Heart right ventricle (tissue), 16 donors: ENCODE measurements around the gene UPK3A. TPM values are rescaled to one million over a fixed set of nuclear protein-coding genes. Genes with fewer than 3 reads are reported as not detected.

ENCODE experiments used
- ATAC-seq, 8 donors: fragments of 200-7000 bp; cut with Tn5 transposase; one replicate each; pipeline ENCODE4 v1.9.1; 2020; ENCODE audit warnings: mild to moderate bottlenecking in 8 of 8, moderate library complexity in 8 of 8, moderate number of reproducible peaks in 1 of 8
- DNase-seq, 2 donors: peaks; one replicate each; pipeline ENCODE4 v3.0.0-alpha.2; 2020
- H3K27ac ChIP-seq, 10 donors: fragments of 200-600 bp; sonication (generic) in 2 of 10; one replicate each; pipeline versions ENCODE4 v1.5.0 to v1.8.0; 2020 to 2022; ENCODE audit warnings: mild to moderate bottlenecking in 3 of 10
- H3K27me3 ChIP-seq, 7 donors: fragments of 200-600 bp; one replicate each; pipeline ENCODE4 v1.8.0; 2021 to 2022; ENCODE audit warnings: mild to moderate bottlenecking in 2 of 7
- H3K36me3 ChIP-seq, 9 donors: fragments of 200-600 bp; sonication (generic) in 1 of 9; one replicate each; pipeline versions ENCODE4 v1.5.0 to v1.8.0; 2020 to 2022; ENCODE audit warnings: mild to moderate bottlenecking in 2 of 9
- H3K4me1 ChIP-seq, 9 donors: fragments of 200-600 bp; sonication (generic) in 1 of 9; one replicate each; pipeline versions ENCODE4 v1.5.0 to v1.8.0; 2020 to 2022; ENCODE audit warnings: mild to moderate bottlenecking in 4 of 9
- H3K4me3 ChIP-seq, 10 donors: fragments of 200-600 bp; sonication (generic) in 2 of 10; one replicate each; pipeline versions ENCODE4 v1.5.0 to v1.8.0; 2020 to 2022; ENCODE audit warnings: mild to moderate bottlenecking in 7 of 10, moderate library complexity in 2 of 10
- H3K9me3 ChIP-seq, 11 donors: fragments of 200-600 bp in 10 of 11; sonication (generic) in 2 of 11; one replicate each; pipeline versions ENCODE4 v1.5.0 to v1.8.0; 2013 to 2022; ENCODE audit warnings: mild to moderate bottlenecking in 2 of 11, control low read depth in 1 of 11, moderate library complexity in 1 of 11
- WGBS, 2 donors: extraction: QIAGEN DNeasy Blood & Tissue Kit; methylation state at CpG; one replicate each; pipeline ENCODE4 v1.1.7; 2013; ENCODE audit warnings: inconsistent platforms in 1 of 2; 5-methylcytosine and 5-hydroxymethylcytosine counted together
- intact Hi-C, 10 donors: fragments of 100-400 bp; cut with DNase I; formaldehyde crosslinking; loops; one replicate each; pipeline versions ENCODE4 v1.11.1 to v1.14.2; 2022
- polyA plus RNA-seq, 2 donors: library from polyadenylated mRNA; stranded (reverse); fragments of 200-250 nt; gene quantifications; one replicate each; pipeline ENCODE4 v1.2.3, GENCODE V29; 2013
- total RNA-seq, 10 donors: library from RNA; stranded (reverse); fragmentation: NEBNext Ultra II Directional in 3 of 10; extraction: Animal tissue kit (Norgen Biotek cat#: 25700) in 3 of 10; gene quantifications; one replicate each; pipeline versions ENCODE4 v1.2.1 to v1.2.4, GENCODE V29; 2021 to 2023
- TF ChIP-seq, protein P1 (sequence below), 9 donors: fragments of 200-600 bp; sonication (generic) in 2 of 9; IDR thresholded peaks; one replicate each; pipeline versions ENCODE4 v1.5.0 to v1.8.0; 2021 to 2022; ENCODE audit warnings: antibody characterized with exemption in 9 of 9, mild to moderate bottlenecking in 5 of 9, moderate library complexity in 1 of 9
- donor health status: Arrhythmogenic right ventricular cardiomyopathy.
- donor health status: ischemic (EF 13 %, LVEDD 7.1; RV severe dilation, severe dysfunction).
- donor health status: healthy with polysubstance abuse.
- donor health status: DM: no; HTN: yes; CAD: no.
- donor health status: DM: no; HTN: no; CAD: no.
- donor health status: ischemic (EF 25% LVEDD 6.9; RV normal size, moderate dysfunction).
- donor health status: ischemic (EF 25% LVEDD 5.7; RV mildly dilated, moderate dysfunction).
- donor health status: healthy.
- donor health status: DM: yes; HTN: yes; CAD: no.
- donor health status: Ischemic cardiomyopathy.
- donor health status: ischemic (EF 35%, LVEDD 5.7; RV mildly dilated, moderate dysfunction).
- donor health status: nonischemic (EF 11% LVEDD 7.7; RV severe dilation, severe dysfunction).
- donor health status: DM: yes; HTN: yes; CAD: no.
- donor health status: PGD.
- donor health status: ischemic (EF 29% LVEDD 5.4; RV normal size, mild dysfunction).
- donor health status: nonischemic (EF 23%, LVEDD 6.1; RV moderate dilation, normal function).

Gene UPK3A
- total and polyA plus RNA-seq, 12 donors = 0.48 TPM; not detected in 11

DNA sequence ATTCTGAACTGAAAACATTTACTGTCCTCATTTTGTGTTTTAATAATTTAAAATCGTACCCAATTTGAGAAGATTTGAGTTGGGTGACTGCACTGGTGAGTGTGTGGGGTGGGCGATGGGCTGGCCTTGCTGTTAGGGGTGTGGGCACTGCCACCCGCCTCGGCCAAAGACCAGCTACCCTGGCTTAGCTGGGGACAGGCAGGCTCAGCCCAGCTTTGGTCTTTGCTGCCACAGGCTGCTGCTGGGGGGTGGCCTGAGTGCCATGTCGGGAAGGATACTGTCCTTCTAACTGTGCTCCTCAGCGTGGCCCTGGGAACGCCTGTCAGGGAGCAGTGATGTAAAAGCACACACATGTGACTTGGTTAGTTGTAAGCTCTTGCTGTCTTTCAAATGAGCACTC lies 47.3 kb downstream of the UPK3A start:
- no peaks in the 10 kb centered on the region for H3K9me3 ChIP-seq
- ATAC-seq (no peak), DNase-seq (no peak)
- H3K4me3 ChIP-seq = no peak overlapping the region
- TF ChIP-seq, protein P1, sequence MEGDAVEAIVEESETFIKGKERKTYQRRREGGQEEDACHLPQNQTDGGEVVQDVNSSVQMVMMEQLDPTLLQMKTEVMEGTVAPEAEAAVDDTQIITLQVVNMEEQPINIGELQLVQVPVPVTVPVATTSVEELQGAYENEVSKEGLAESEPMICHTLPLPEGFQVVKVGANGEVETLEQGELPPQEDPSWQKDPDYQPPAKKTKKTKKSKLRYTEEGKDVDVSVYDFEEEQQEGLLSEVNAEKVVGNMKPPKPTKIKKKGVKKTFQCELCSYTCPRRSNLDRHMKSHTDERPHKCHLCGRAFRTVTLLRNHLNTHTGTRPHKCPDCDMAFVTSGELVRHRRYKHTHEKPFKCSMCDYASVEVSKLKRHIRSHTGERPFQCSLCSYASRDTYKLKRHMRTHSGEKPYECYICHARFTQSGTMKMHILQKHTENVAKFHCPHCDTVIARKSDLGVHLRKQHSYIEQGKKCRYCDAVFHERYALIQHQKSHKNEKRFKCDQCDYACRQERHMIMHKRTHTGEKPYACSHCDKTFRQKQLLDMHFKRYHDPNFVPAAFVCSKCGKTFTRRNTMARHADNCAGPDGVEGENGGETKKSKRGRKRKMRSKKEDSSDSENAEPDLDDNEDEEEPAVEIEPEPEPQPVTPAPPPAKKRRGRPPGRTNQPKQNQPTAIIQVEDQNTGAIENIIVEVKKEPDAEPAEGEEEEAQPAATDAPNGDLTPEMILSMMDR (IDR thresholded peaks at IDR 0.05) = no peak
- H3K4me1 ChIP-seq = peaks cover 3 to 58% (median 37%) of the 10 kb centered on the region in 9 donors
- H3K27ac ChIP-seq = no peak overlapping the region
- peaks cover 0 to 93% (median 4%) of the 10 kb centered on the region in 9 donors for H3K36me3 ChIP-seq
- 94% methylated on average over 7 of the region's 7 CpGs for WGBS, 2 donors
- no peaks in the 10 kb centered on the region for H3K27me3 ChIP-seq
- intact Hi-C loops = loop anchor here in 1 of 10 donors (10.0 kb wide), 1 partner anchor 57 kb away; no protein-coding TSS in a partner anchor

DNA sequence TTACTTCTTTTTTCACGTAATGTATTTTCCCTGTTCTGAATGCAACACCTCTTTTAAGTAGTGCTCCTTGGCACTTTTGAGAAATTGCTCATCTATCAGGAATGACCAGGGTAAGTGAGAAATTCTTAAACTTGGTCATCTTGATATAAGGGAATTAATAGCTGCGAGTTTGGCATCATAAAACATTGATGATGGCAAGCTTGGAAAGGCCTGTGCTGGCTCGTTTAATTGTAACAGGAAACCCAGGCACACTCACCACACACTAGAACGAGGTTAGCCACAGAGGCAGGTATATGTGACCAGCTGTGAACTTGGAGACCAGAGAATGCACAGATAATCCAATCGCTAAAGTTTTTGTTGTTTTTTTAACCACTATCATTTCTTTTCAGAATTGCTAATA lies 49.3 kb downstream of the UPK3A start:
- intact Hi-C loops = loop anchor here in 1 of 10 donors (10.0 kb wide), 1 partner anchor 59 kb away; no protein-coding TSS in a partner anchor
- Histone ChIP-seq H3K27me3 (no peaks in the 10 kb centered on the region), H3K27ac (peak overlapping the region in 9 of 10 donors; percentile 26 to 86 (median 75)), H3K36me3 (peaks cover 0 to 92% (median 0%) of the 10 kb centered on the region in 9 donors), H3K9me3 (no peaks in the 10 kb centered on the region), H3K4me1 (peaks cover 5 to 60% (median 39%) of the 10 kb centered on the region in 9 donors), H3K4me3 (no peak overlapping the region)
- TF ChIP-seq, protein P1 (IDR thresholded peaks at IDR 0.05) = no peak
- 43 to 50% methylated on average over 5 of the region's 5 CpGs for WGBS, 2 donors
- no peak for DNase-seq
- ATAC-seq = no peak

DNA sequence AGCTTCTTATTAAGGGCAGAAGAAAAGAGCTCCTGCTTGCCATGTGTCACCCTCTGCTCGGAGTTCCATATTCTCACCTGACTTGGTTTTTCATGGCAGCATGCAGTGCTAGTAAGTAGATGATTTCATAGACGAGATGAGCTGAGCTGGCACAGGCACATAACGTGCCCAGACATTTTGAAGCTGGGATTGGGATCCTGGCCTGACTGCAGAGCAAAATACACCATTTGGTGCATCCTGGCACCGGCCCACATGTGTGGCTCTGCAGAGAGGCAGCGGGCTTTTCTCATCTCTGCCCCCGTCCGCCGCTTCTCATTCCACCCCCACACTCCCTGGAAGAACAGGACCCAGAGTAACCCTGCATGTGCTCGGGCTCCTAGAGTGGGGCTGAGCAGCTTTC lies 49.8 kb downstream of the UPK3A start:
- Histone ChIP-seq H3K27ac (peak overlapping the region in 9 of 10 donors; percentile 26 to 86 (median 75)), H3K4me1 (peaks cover 5 to 55% (median 35%) of the 10 kb centered on the region in 9 donors), H3K27me3 (no peaks in the 10 kb centered on the region), H3K4me3 (no peak overlapping the region), H3K9me3 (no peaks in the 10 kb centered on the region), H3K36me3 (peaks cover 0 to 92% (median 0%) of the 10 kb centered on the region in 9 donors)
- TF ChIP-seq, protein P1 (IDR thresholded peaks at IDR 0.05) = no peak
- 47 to 53% methylated on average over 9 of the region's 9 CpGs for WGBS, 2 donors
- peak in 2 of 8 donors; percentile 0 for ATAC-seq
- DNase-seq = no peak
- intact Hi-C loops = loop anchor here in 1 of 10 donors (10.0 kb wide), 1 partner anchor 60 kb away; no protein-coding TSS in a partner anchor

DNA sequence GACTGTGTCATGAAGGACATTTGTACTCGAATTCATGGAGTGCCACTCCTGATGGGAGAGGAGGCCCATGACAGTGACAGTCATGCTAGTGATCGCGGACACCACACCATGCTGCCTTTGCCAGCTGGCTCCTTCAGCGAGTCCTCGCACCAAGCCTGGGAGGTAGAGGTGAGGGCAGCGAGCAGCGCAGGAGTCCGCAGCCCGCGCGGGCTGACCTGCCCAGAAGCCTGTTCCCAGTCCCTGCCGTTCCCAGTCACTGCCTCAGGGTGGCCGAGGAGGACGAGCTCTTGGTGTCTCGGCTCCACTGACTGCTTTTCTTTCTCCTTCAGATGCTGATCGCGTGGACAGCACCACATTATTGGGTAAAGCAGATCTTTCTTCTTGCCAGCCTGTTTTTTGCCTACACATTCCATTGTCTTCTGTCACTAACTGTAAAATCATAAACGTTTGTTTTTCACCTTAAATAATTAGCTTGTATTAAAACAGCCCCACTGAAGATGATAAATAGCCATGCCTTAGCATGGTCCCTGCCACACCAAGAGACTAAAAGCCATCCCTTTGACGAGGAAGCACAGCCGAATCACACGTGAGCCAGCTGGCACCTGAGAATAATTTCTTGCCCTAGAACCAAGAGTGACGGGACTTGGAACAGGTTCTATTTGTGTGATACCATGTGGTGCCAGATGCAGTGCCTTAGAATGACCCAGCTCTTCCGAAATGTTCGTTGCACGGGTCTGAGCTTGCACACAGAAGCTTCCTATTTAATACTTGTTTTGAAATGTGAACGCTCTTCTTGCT lies 50.5 kb downstream of the UPK3A start:
- Histone ChIP-seq H3K36me3 (peaks cover 0 to 92% (median 0%) of the 10 kb centered on the region in 9 donors), H3K27me3 (no peaks in the 10 kb centered on the region), H3K4me1 (peaks cover 5 to 50% (median 34%) of the 10 kb centered on the region in 9 donors), H3K27ac (peak overlapping the region in 9 of 10 donors; percentile 26 to 86 (median 75)), H3K4me3 (no peak overlapping the region), H3K9me3 (no peaks in the 10 kb centered on the region)
- ATAC-seq (peak; percentile 69 to 94 (median 84)), DNase-seq (peak; percentile 83 to 84)
- WGBS, 2 donors = 40 to 58% methylated on average over 26 of the region's 26 CpGs
- intact Hi-C loops = loop anchor here in 1 of 10 donors (10.0 kb wide), 1 partner anchor 60 kb away; no protein-coding TSS in a partner anchor
- TF ChIP-seq, protein P1 (IDR thresholded peaks at IDR 0.05) = peak in 5 of 9 donors; percentile 10 to 38 (median 32)
